HG02588 (cell line): ENCODE results near the gene SMLR1.

ENCODE experiments used
- ATAC-seq: cut with Tn5 transposase; IDR thresholded peaks from one replicate; pipeline ENCODE4 v1.9.1; 2021; ENCODE audit warnings: mild to moderate bottlenecking, moderate library complexity; ENCODE audit not compliant: unreplicated experiment

SMLR1 gene

GRCh38 chr6:130824978-130825694, 2.1 kb upstream of the SMLR1 start:
- ATAC-seq = no peak

GRCh38 chr6:130825772-130826441, 1.3 kb upstream of the SMLR1 start:
- no peak for ATAC-seq

GRCh38 chr6:130826442-130827246, 562 bp upstream of the SMLR1 start:
- no peak for ATAC-seq

GRCh38 chr6:130829333-130829910, 2.2 kb downstream of the SMLR1 start:
- ATAC-seq = no peak

- ATAC-seq = no peak
These were observed 4.4 kb downstream of the SMLR1 start for GRCh38 chr6:130831607-130832006.

- no peak for ATAC-seq
These were observed 6.4 kb downstream of the SMLR1 start for GRCh38 chr6:130833569-130833968.

- no peak for ATAC-seq
These were observed 7.5 kb downstream of the SMLR1 start for GRCh38 chr6:130834482-130835251.

- no peak for ATAC-seq
These were observed 8.9 kb downstream of the SMLR1 start for GRCh38 chr6:130836055-130836640.

GRCh38 chr6:130837067-130837466, 9.9 kb downstream of the SMLR1 start:
- no peak for ATAC-seq

- no peak for ATAC-seq
These were observed 11.1 kb downstream of the SMLR1 start for GRCh38 chr6:130838250-130838860.

GRCh38 chr6:130838951-130839350, 11.7 kb downstream of the SMLR1 start:
- ATAC-seq = no peak

GRCh38 chr6:130839379-130839778, 12.2 kb downstream of the SMLR1 start:
- no peak for ATAC-seq

GRCh38 chr6:130840050-130840449, 12.8 kb downstream of the SMLR1 start:
- no peak for ATAC-seq

GRCh38 chr6:130841128-130841728, 14.0 kb downstream of the SMLR1 start:
- ATAC-seq = no peak

- ATAC-seq = no peak
These were observed 16.5 kb downstream of the SMLR1 start for GRCh38 chr6:130843575-130844320.

- no peak for ATAC-seq
These were observed 19.3 kb downstream of the SMLR1 start for GRCh38 chr6:130846501-130846900.

GRCh38 chr6:130847001-130847910, 20.1 kb downstream of the SMLR1 start:
- ATAC-seq = no peak

GRCh38 chr6:130848945-130849344, 21.7 kb downstream of the SMLR1 start:
- peak; percentile 80 for ATAC-seq
